Ureter (tissue), 1 donor: ENCODE measurements around the gene TLNRD1. TPM values are rescaled to one million over a fixed set of nuclear protein-coding genes. Genes with fewer than 3 reads are reported as not detected.
A peak's percentile ranks its signal among the peaks of the same experiment; 100 is the strongest.

ENCODE experiments used
- DNase-seq: peaks from one replicate; pipeline ENCODE4 v3.0.0-alpha.2; 2020; ENCODE audit warnings: low spot score
- total RNA-seq: library from RNA; stranded (reverse); gene quantifications from one replicate; pipeline ENCODE4 v1.2.4, GENCODE V29; 2023
- donor health status: DM: yes; HTN: yes; CAD: no.

Gene TLNRD1
- total RNA-seq, 1 donor from 2014 or later = 15.1 TPM

DNA sequence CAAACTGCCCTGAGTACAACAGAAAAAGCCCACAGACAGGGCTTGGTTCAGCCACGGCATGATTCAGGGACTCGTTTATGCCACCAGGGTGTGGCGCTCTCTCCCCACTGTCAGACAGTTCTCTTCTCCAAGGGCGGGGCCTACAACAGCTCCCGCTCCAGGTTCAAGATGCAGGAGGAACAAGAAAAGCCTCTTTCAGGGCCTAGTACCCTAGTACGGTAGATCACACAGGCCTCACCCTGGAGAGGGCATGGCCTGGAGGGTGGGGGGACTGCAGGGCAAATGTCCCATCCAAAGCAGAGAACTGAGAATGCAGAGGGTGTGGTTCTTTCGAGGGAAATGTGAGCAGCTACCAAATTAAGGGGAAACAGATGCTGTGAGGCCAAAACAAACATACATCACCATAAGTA lies 23.1 kb upstream of the TLNRD1 start:
- DNase-seq = peak; percentile 62

DNA sequence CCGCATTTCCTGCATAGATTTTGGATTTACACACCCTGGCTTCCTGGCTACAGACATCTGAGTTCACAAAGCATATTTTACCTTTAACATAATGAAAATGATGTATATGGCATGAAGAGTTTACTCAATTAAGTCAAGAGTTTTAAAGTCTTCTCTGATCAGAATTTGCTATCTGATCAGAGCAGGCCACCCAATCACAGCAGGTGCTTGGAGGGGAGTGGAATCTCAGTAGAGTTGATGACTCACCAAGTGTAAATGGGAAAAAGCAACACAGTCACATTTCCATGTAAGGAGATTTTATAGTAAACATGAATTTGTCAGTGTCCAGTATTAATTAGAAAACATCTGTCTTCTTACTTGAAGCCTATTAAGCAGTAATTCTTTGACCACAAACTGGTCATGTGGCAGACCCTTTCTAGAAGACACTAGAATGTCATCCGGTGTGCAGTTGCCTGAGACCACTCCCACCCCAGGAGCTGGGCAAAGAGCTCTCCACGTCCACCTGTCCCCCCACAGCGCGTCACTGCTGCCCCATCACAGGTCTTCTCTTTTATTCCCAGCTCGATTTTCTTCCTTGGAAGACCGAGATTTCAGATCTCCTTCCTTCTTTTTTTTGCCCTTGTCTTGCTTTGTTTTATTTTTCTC lies 21.9 kb upstream of the TLNRD1 start:
- no peak for DNase-seq

DNA sequence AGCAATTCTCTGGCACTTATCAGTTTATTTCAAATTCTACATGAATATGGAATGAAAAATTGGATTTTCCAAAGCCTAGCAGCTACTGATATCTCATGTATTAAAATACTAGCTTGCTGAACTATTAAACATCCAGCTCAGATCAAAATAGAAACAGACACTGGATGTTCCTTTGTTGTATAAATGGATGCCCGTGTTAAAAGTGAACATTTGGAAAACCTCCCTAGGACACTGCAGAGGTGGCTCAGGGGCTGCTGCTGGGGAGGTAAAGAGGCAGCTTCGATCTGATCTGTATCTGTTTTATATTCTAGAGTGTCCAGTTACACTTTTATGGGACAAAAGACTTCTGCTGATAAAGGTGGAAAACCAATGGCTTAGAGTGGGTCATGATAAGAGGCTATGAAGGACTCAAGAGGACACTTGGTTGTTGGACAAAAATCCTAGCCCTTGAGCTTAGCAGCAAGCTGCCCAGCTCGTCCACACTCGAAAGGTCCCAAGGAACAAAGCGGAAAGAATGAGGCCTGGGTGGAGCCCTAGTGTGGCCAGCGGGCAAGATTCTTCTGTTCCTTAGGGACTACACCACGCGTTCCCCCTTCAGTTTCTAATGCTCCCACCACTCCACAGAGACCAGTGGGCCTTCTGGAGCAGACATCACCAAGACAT lies 21.1 kb upstream of the TLNRD1 start:
- DNase-seq = no peak

DNA sequence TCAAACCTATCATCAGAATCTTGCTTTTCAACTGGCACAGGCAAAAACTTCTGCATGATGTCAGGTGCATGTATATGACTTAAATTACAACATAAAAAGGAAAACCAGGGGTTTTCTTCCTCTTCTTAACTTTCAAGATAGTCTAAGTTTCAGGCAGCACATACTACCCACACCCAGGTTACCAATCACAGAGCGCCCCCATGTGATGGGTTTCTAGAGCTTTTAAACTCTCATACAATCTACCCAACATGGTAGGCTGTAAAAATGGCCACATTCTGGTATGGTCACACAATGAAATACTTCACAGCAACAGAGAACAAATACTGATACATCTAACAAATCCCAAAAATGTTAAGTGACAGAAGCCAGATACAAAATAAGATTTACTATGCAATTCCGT lies 18.5 kb upstream of the TLNRD1 start:
- no peak for DNase-seq

DNA sequence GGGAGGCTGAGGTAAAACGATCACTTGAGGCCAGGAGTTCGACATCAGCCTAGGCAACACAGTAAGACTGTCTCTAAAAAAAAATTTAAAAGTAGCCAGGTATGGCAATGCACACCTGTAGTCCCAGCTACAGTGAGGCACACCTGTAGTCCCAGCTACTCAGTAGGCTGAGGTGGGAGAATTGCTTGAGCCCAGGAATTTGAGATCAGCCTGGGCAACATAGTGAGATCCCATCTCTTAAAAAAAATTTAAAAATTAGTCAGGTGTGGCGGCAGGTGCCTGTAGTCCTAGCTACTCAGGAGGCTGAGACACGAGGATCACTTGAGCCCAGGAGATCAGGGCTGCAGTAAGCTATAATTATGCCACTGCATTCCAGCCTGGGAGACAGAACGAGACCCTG lies 17.9 kb upstream of the TLNRD1 start:
- DNase-seq = no peak

DNA sequence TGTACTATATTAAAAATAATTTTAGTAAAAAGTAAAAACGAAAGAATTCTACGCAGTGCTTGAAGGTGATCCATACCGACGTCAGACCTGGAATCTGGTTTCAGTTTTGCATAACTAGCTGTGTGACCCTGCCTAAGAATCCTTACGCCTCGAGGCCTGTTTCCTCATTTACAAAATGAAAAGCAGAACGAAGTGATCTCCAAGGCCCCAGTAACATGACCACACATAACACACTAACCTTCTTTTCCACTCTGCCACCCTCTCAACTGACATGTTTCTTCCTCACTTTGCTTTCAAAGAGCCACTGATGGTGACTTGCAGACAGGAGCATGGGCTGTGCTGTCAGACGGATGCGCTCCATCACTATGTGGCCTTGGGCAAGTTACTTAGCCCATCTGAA lies 15.9 kb upstream of the TLNRD1 start:
- no peak for DNase-seq

DNA sequence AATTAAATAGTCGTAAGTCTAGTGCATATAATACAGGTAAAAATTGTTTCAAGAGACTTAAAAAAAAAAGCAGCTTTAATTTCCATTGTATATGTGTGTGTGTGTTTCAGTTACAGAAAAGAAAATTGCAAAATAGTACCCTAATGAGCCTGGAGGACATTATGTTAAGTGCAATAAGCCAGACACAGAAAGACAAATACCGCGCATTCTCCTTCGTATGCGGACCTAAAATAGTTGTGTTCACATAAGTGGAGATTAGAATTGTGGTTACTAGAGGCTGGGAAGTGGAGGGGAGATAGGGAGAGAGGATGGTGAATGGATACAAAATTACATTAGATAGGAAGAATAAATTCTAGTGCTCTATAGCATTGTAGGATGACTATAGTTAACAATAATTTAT lies 14.7 kb upstream of the TLNRD1 start:
- no peak for DNase-seq

DNA sequence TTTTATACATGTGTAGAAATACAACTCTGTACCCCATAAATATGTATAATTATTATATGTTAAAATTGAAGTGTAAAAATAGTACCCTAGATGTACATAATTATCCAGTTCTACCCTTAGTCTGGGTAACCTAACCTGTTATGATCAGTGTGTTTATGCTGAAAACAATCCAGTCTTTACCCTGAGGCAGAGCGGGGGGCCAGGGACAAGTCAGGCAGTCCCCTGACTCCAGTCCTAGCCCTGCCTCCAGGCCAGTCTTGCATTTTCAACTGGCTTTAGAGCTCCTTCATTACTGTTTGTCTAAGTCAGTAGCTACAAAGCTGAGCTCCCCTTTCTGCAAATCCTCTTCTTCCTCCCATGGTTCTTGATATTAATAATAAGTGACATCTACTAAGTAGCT lies 14.2 kb upstream of the TLNRD1 start:
- DNase-seq = no peak

DNA sequence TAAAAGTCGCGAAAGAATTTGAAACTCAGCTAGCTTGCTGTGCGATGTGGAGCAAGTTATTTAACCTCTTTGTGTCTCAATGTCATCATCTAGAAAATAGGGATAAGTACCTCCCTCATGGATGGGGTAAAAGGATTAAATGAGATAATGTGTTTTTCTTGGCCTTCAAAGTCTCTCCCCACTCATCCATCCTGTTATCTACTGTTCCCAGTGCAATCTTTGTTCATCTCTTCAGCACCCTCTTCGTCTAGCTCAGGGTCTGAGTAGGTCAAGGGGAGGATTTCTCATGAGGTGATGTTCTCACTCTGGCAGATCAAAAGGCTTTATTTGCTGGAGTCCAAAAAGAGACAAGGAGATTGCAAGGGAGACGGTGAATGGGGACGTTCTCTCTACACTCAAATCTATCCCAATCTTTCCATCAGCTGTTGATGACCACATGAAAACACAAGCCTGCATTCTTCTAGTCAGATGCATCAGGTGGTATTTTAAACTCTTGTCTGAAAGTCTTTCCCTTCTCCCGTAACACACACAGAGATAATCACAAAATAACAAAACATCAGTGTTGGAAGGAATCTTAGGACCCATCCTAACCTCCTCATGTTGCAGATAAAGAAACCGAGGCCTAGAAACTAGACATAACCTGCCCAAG lies 12.5 kb upstream of the TLNRD1 start:
- DNase-seq = no peak

DNA sequence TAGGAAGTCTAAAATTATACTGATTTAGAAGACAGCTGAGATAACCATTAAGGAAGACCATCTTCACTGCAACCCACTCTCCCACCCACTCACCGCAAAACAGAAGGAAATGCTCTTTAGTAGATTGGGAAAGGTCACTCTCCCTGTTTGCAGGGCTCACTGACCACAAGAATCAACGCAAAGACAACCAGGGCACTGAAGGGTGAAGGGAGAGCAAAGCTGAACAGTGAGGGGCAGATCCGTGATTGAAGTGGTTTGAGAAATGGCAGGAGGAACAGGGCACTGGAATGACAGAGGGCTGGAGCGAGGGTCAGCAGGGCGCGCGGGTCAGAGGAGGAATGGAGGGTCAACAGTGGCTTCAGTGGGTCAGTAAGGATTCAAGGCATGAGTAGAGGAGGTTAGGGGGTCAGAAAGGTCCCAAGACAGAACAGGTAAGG lies 11.6 kb upstream of the TLNRD1 start:
- no peak for DNase-seq

DNA sequence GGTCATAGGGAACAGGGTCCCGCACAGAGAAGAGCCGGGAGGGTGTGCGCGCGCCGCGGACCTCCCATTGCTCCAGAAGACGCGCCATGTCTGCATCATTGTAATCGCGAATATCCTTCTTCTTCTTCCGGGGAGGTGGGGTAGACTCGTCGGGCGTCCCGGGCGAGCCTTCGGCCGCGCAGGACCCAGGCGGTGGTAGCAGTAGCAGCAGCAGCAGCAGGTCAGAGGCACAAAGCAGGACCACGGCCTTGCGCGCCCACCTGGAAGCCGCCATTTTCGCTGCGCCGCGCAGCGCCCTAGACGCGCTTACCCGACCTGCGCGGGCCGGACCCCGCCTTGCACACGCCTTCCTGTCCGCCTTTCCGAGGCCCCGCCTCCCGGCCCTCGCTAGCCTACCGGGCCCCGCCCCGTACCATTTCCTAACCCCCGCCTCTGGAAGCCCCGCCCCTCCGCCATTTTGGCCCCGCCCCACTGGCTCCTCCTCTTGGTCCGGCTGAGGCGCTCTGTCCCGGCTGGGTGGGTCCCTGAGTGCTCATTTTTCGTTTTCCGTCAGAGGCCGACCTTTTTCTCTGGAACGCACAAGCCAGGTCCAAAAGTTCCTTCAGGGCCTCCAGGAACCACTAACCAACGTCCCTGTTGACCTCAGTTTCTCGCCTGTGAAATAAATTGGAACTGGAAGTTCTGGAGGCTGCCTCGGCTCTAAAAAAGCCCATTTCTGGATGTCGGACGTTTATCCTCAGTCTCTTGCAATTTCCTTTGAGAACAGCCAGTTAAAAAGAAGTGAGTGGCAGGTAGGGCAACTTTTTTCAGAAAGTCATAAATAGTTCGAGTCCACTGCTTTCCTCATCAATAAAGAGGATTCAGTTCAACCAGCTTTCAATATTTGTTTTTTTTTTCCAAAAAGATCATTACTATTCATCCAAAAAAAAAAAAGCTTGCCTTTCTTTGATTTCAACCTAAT lies 10.9 kb upstream of the TLNRD1 start, which contains the start of gene MESD:
Gene MESD, minus strand, starts transcription at position 302 of the 961 bp plus-strand sequence. Its CDS starts 28 bp downstream, at position 274.
- peak; percentile 99 for DNase-seq

DNA sequence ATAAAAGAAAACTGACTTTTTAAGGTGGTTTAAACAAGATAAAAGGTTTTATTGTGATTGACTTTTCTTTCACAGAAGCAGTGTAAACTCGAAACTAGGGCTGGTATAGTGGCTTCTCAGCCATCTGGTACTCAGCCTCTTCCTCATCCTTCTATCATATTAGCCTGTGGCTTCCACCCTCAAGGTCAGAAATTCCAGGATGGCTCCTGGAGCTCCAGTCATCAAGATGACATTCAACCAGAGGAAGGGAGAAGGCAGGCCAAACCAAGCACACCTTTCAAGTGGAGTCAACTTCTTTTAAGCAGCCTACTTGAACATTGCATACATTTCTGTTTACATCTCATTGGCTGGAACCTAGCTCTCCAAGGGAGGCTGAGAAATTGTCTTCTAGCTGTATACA lies 9.8 kb upstream of the TLNRD1 start:
- DNase-seq = no peak

DNA sequence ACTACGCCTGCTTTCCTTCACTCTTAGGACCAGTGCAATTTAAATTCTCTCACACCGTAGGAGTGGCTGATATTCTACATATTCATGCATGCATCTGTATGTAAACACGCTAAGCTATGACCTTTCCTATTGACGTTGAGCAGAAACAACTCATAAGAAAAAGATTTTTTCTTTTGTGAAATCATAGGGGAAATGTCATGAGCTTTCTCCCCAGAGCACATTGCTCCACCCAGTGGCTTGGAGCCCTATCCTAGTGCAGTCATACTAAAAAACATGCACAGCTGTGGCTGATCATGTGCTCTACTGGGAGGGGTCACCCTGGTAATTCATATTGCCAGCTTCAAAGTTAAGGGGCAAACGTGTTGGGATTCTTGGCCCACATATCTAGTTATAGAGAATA lies 9.3 kb upstream of the TLNRD1 start:
- peak; percentile 63 for DNase-seq

DNA sequence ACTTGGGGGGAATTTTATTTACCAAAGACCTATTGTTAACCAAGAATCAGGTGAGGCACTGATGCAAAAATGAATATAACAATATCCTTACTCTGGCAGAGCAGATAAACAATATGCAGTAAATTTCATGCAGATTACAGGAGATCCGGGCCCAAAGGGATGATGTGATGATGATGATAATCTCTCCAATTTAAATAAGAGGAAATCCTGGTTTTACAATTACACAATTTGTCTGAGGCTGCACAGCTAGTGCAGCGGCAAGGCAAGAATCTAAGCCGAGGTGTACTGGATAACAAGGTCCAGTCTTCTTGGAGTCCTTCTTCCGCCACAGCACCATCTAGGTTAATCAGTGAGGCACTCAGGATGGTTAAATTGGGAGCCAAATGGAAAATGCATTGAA lies 8.7 kb upstream of the TLNRD1 start:
- no peak for DNase-seq

DNA sequence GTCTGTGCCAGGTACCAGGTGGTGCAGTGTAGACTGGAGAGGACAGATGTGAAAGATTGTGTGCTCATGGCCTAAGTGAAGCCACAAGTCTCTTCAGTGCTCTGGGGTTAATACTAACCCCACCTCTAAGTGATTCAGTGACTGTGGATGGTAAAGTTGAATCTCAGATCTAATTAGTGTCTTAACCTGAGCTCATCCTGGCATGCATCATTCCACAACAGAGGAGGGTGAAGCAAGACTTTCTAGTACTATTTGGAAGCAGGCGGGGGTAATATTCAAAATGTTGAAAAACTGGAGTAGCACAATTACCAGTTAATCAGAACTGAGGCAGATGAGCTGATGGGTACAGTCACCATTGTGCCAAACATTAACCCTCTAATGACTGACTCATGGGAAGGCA lies 8.3 kb upstream of the TLNRD1 start:
- DNase-seq = no peak

DNA sequence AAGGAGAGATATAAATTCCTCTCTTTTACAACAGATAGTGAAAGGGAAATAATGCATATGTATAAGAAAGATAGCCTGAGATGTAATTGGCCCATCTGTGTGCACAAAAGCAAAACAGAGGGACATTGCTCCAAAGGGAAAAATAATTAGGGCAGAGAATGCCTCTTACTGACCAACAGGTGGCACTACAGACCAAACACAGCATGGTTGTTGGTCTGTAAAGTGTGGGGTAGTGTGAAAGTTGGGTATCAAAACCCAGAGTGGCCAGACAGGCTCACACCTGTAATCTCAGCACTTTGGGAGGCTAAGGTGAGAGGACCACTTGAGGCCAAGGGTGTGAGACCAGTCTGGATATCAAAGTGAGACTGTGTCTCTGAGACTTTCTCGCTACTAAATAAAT lies 4.5 kb upstream of the TLNRD1 start:
- no peak for DNase-seq

DNA sequence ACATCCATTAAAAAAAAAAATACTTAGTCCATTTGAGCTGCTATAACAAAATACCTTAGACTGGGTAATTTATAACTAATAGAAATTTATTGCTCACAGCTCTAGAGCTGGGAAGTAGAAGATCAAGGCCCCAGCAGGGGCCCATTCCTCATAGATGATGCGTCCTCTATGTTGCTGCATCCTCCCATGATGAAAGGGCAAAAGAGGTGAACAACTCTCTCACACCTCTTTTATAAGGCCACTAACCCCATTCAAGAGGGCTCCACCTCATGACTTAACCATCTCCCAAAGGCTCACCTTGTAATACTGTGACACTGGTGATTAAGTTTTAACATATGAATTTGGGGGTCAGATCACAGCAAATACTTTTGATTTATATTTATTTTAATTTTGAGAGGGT lies 3.0 kb upstream of the TLNRD1 start:
- no peak for DNase-seq

DNA sequence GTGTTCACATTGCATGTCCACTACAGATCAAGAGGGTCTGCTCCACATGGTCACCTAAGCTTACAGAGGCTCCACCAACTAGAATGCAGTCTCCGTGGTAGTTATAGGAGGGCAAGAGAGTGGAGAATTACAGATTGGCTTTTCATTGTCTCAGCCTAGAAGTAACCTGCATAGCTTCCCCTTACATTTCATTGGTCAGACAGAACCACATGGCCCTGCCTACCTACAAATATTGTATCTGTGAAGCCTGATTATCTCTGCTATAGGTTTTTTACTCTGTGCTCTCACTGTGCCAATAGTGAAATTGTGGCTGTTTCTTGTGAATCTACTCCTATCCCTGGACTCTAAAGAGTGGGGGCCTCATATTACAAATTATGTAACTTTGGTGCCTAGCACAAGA lies 2.5 kb upstream of the TLNRD1 start:
- DNase-seq = no peak

DNA sequence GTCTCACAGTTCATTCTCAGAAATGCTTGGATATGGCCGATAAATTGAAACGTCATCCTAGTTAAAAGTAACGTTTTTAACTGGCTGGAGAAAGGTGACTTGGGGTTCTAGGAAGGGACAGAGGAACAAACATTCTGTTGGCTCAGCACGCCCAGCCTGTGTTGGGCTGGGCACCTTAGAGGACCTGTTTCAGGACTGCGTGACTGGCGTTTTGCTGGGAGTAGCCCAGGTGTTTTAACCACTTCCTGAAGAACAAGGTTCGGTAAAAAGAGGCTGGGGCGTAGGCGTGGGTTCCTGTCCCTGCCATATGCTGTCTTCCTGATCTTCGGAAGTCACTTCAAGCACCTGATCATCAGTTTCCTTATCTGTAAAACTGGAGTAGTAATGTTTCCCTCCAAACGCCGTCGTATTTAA lies 1.1 kb upstream of the TLNRD1 start:
- peak; percentile 69 for DNase-seq

DNA sequence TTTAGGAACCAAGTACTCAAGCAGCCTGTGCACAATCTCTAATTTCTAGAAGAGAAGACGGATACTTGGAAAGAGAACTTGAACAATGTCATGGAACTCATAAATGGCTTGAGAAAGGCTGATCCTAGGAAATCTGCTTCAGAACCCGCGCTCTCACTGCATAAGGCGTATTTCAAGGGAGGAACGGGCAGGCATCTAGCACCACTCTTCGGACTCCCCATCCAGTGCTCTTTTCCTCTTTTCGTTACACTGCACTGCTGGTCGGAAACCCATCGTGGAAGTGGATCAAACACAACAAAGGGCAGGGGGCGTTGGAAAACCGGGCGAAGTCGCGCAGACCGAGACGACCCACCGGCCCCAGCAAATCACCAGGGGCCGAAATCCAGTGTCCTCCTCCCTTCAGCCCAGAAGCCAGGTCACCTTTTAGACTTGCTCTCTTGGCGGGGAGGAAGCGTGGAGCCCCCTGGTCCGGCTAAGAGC lies 539 bp upstream of the TLNRD1 start:
- no peak for DNase-seq

DNA sequence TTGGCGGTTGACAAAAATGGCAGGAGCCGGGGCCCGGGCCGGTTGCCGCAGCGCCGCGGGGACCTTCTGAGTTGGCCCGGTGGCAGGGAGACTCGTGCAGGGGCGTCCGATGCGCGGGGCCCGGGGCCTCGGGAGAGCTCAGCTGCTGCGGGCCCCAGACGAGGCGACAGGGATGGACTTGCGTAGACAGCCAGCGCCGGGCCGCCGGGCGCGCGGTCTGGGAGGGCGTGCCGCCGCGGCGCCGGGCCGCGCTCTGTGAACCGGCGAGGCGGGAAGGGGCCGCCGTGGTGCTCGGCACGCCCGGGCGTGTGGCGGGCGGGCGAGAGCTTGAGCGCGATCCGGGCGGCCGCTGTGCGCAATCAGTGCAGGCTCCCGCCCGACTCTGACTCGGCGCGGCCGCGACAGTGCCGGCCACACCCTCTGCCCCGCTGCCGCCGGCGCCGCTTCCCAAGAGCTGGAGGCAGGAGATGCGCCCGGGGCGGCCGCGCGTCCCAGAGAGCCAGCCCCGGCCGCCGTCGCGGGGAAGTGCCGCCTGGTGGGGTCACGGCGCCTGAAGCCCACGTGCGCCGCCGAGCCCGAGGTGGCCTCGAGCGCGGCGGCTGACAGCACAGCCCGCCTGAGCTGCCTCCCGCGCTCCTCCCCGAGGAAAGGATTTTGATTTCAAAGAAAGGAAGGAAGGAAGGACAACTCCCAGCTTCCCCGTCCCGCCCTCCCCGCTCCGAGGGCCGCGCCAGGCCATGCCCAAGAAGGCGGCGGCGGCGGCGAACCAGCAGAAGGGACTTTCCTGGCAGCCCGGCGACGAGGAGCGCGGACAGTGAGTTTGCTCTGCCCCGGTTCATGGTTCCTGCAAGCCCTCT lies 657 bp downstream of the TLNRD1 start:
- DNase-seq = peak; percentile 65
